Amygdala (tissue), 56 donors: ENCODE data around the gene NRAP.

Source experiments
- DNase-seq, 56 donors: peaks; one replicate each; lab custom pipeline; 2025; lab: John Stamatoyannopoulos, UW

NRAP gene

GRCh38 chr10:113663908-113664307, at the start of gene NRAP:
Gene NRAP, minus strand, starts transcription at chr10:113664041. Its CDS starts 159 bp downstream, at chr10:113663882.
- no peak for DNase-seq

GRCh38 chr10:113713640-113713982, 49.8 kb upstream of the NRAP start:
- no peak for DNase-seq

GRCh38 chr10:113712755-113713639, 49.2 kb upstream of the NRAP start:
- DNase-seq, result no peak

GRCh38 chr10:113712024-113712423, 48.2 kb upstream of the NRAP start:
- no peak for DNase-seq

- DNase-seq, result peak in 9 of 56 donors; percentile 3 to 39 (median 9)
These were observed 47.3 kb upstream of the NRAP start for GRCh38 chr10:113711142-113711541.

GRCh38 chr10:113709221-113709838, 45.5 kb upstream of the NRAP start:
- peak in 12 of 56 donors; percentile 4 to 56 (median 21) for DNase-seq

GRCh38 chr10:113708640-113709039, 44.8 kb upstream of the NRAP start:
- DNase-seq, result no peak

- no peak for DNase-seq
These were observed 42.8 kb upstream of the NRAP start for GRCh38 chr10:113706623-113707022.

- DNase-seq, result no peak
These were observed 41.5 kb upstream of the NRAP start for GRCh38 chr10:113705344-113705652.

GRCh38 chr10:113704637-113705343, 40.9 kb upstream of the NRAP start:
- DNase-seq, result peak in 17 of 56 donors; percentile 3 to 57 (median 15)

GRCh38 chr10:113697595-113697994, 33.8 kb upstream of the NRAP start:
- DNase-seq, result no peak

- DNase-seq, result no peak
These were observed 31.9 kb upstream of the NRAP start for GRCh38 chr10:113695691-113696090.

- no peak for DNase-seq
These were observed 29.5 kb upstream of the NRAP start for GRCh38 chr10:113693348-113693747.

- DNase-seq, result no peak
These were observed 28.4 kb upstream of the NRAP start for GRCh38 chr10:113692271-113692670.

- DNase-seq, result no peak
These were observed 27.5 kb upstream of the NRAP start for GRCh38 chr10:113691381-113691780.

- no peak for DNase-seq
These were observed 26.9 kb upstream of the NRAP start for GRCh38 chr10:113690749-113691148.

GRCh38 chr10:113689574-113689973, 25.7 kb upstream of the NRAP start:
- no peak for DNase-seq

GRCh38 chr10:113689057-113689456, 25.2 kb upstream of the NRAP start:
- no peak for DNase-seq

- no peak for DNase-seq
These were observed 23.2 kb upstream of the NRAP start for GRCh38 chr10:113687037-113687436.

GRCh38 chr10:113686028-113686427, 22.2 kb upstream of the NRAP start:
- no peak for DNase-seq

- no peak for DNase-seq
These were observed 19.5 kb upstream of the NRAP start for GRCh38 chr10:113683300-113683699.
